K562 (cell line): Measurements from ENCODE around the gene GZMA. TPM values are rescaled to one million over a fixed set of nuclear protein-coding genes. Genes with fewer than 3 reads are reported as not detected.

Experiments used
- ATAC-seq: fragments of 200-7000 bp; cut with Tn5 transposase; 3 replicates; pipeline ENCODE4 v1.9.1; 2020; ENCODE audit warnings: moderate library complexity
- BruUV-seq: library from RNA; stranded (reverse); fragments of 400-500 nt; replicated peaks from 2 replicates; lab custom pipeline; 2021; lab: Mats Ljungman, UMichigan
- CTCF ChIA-PET: fragments of 300-600 bp; formaldehyde crosslinking; extraction: SDS; loops from one replicate; lab custom pipeline; 2021; ENCODE audit warnings: low intra/inter-chr PET ratio; lab: Yijun Ruan, JAX
- POLR2A ChIA-PET: fragments of 300-600, 350-650 bp; sonication (Branson Sonifier 250); formaldehyde crosslinking; extraction: SDS; loops from one replicate; lab custom pipeline; 2021; ENCODE audit warnings: antibody characterized with exemption, inconsistent platforms; lab: Yijun Ruan, JAX
- DNase-seq, 4 experiments: peaks; one replicate each; pipeline versions ENCODE4 v3.0.0 to v3.0.0-alpha.2; 2011 to 2018; ENCODE audit warnings: low spot score in 3 of 4, mixed read lengths in 3 of 4; ENCODE audit errors: extremely low read depth in 1 of 4
- FAIRE-seq: peaks from 2 replicates; lab custom pipeline; 2011; peaks lifted over from hg19 to GRCh38; lab: Jason Lieb, UNC
- H2AFZ ChIP-seq: 2 replicates; pipeline ENCODE4 v1.6.0; 2011; ENCODE audit warnings: low read depth, low read length, control low read depth, inconsistent platforms
- H3K27ac ChIP-seq: fragments of 200-600 bp; 3 replicates; pipeline ENCODE4 v1.8.0; 2011; ENCODE audit warnings: low read depth, mild to moderate bottlenecking, control low read depth, inconsistent platforms, low read length, moderate library complexity, mixed read lengths; ENCODE audit errors: extremely low read depth
- H3K27me3 ChIP-seq, 2 experiments: fragments of 300-600 bp in 1 of 2; 2 replicates in 1 of 2; 3 replicates in 1 of 2; pipeline versions ENCODE4 v1.6.0 to v1.8.0; 2011; ENCODE audit warnings: inconsistent platforms in 2 of 2, low read length in 2 of 2, mild to moderate bottlenecking in 1 of 2, mixed read lengths in 1 of 2, moderate library complexity in 1 of 2; ENCODE audit not compliant: control insufficient read depth in 2 of 2, insufficient read depth in 2 of 2
- H3K36me3 ChIP-seq: fragments of 300-600 bp; 3 replicates; pipeline ENCODE4 v1.8.0; 2011; ENCODE audit warnings: mild to moderate bottlenecking, low read length, inconsistent platforms; ENCODE audit not compliant: control insufficient read depth, insufficient read depth
- H3K4me1 ChIP-seq, 2 experiments: fragments of 200-600 bp in 1 of 2; replicated peaks in 1 of 2; 2 replicates in 1 of 2; 3 replicates in 1 of 2; pipeline versions ENCODE4 v1.5.1 to v1.8.0; 2011; ENCODE audit warnings: inconsistent platforms in 2 of 2, low read length in 2 of 2, mild to moderate bottlenecking in 1 of 2, mixed read lengths in 1 of 2, moderate library complexity in 1 of 2; ENCODE audit not compliant: control insufficient read depth in 2 of 2, insufficient read depth in 2 of 2
- H3K4me2 ChIP-seq: 2 replicates; pipeline ENCODE4 v1.6.1; 2011; ENCODE audit warnings: low read length, control low read depth, inconsistent platforms, mixed read lengths; ENCODE audit not compliant: insufficient read depth
- H3K4me3 ChIP-seq: fragments of 200-600 bp; sonication (generic), shearing (Covaris generic); 2 replicates; pipeline ENCODE4 v1.5.1; 2016; ENCODE audit warnings: control low read depth, inconsistent platforms
- H3K79me2 ChIP-seq: fragments of 200-600 bp; 3 replicates; pipeline ENCODE4 v1.8.0; 2011; ENCODE audit warnings: low read length, inconsistent platforms; ENCODE audit not compliant: control insufficient read depth, insufficient read depth
- H3K9ac ChIP-seq, 2 experiments: 2 replicates each; pipeline versions ENCODE4 v1.6.0 to v1.6.1; 2011; ENCODE audit warnings: low read depth in 2 of 2, low read length in 2 of 2, control low read depth in 1 of 2, inconsistent platforms in 1 of 2, mild to moderate bottlenecking in 1 of 2, mixed read lengths in 1 of 2; ENCODE audit not compliant: insufficient read depth in 1 of 2
- H3K9me1 ChIP-seq: one replicate; pipeline ENCODE4 v1.6.0; 2011; ENCODE audit warnings: inconsistent platforms, mild to moderate bottlenecking, low read length, moderate library complexity; ENCODE audit not compliant: control insufficient read depth, insufficient read depth
- H3K9me3 ChIP-seq: replicated peaks from 2 replicates; pipeline ENCODE4 v1.5.1; 2011; ENCODE audit warnings: low read depth, low read length, inconsistent platforms; ENCODE audit not compliant: control insufficient read depth, insufficient read depth
- H4K20me1 ChIP-seq: replicated peaks from 2 replicates; pipeline ENCODE4 v1.6.1; 2011; ENCODE audit warnings: low read length, inconsistent platforms, mixed read lengths; ENCODE audit not compliant: control insufficient read depth, insufficient read depth
- ATF6 ChIP-seq: sonication (generic); formaldehyde crosslinking; IDR thresholded peaks from 2 replicates; pipeline ENCODE4 v1.4.0; 2020; ENCODE audit warnings: mild to moderate bottlenecking, missing genetic modification reagents
- E2F5 ChIP-seq: sonication (generic); formaldehyde crosslinking; IDR thresholded peaks from 2 replicates; pipeline ENCODE4 v1.8.0; 2022; ENCODE audit warnings: mild to moderate bottlenecking, missing genetic modification reagents
- E4F1 ChIP-seq: fragments of 250-450 bp; sonication (Bioruptor Pico); IDR thresholded peaks from 2 replicates; pipeline ENCODE4 v1.5.0; 2021; ENCODE audit warnings: mild to moderate bottlenecking, borderline replicate concordance
- ELF2 ChIP-seq: fragments of 250-450 bp; sonication (Bioruptor Pico); IDR thresholded peaks from 2 replicates; pipeline ENCODE4 v1.5.0; 2021; ENCODE audit warnings: mild to moderate bottlenecking
- FOXA1 ChIP-seq: fragments of 450-650 bp; IDR thresholded peaks from 2 replicates; pipeline ENCODE4 v1.6.1; 2016; ENCODE audit warnings: mild to moderate bottlenecking, borderline replicate concordance
- GABPB2 ChIP-seq: fragments of 250-450 bp; sonication (Bioruptor Pico); conservative IDR thresholded peaks from 2 replicates; pipeline ENCODE4 v1.5.1; 2021; ENCODE audit warnings: mild to moderate bottlenecking
- HSF4 ChIP-seq: fragments of 250-450 bp; sonication (Bioruptor Pico); IDR thresholded peaks from 2 replicates; pipeline ENCODE4 v2.1.2; 2022; ENCODE audit warnings: mild to moderate bottlenecking, moderate library complexity, borderline replicate concordance
- MAZ ChIP-seq, 2 experiments: fragments of 450-650 bp in 1 of 2; sonication (generic) in 1 of 2; formaldehyde crosslinking; IDR thresholded peaks in 1 of 2; conservative IDR thresholded peaks in 1 of 2; 2 replicates each; pipeline versions ENCODE4 v1.4.0 to v1.5.0; 2020; ENCODE audit warnings: mild to moderate bottlenecking in 1 of 2, missing genetic modification reagents in 1 of 2
- MED1 ChIP-seq: sonication (generic); formaldehyde crosslinking; IDR thresholded peaks from 2 replicates; pipeline ENCODE4 v1.8.1; 2023; ENCODE audit warnings: missing genetic modification reagents, borderline replicate concordance
- MTA1 ChIP-seq: fragments of 450-650 bp; IDR thresholded peaks from 2 replicates; pipeline ENCODE4 v1.6.1; 2017; ENCODE audit warnings: borderline replicate concordance
- NFYB ChIP-seq: IDR thresholded peaks from 2 replicates; pipeline ENCODE4 v1.6.1; 2011; ENCODE audit warnings: mild to moderate bottlenecking, moderate library complexity; ENCODE audit not compliant: insufficient read length; ENCODE audit errors: extremely low read depth
- SMAD3 ChIP-seq: fragments of 450-650 bp; formaldehyde crosslinking; conservative IDR thresholded peaks from 2 replicates; pipeline ENCODE4 v1.4.0; 2020; ENCODE audit warnings: mild to moderate bottlenecking
- YBX1 ChIP-seq: fragments of 450-650 bp; IDR thresholded peaks from 2 replicates; pipeline ENCODE4 v1.7.1; 2016; ENCODE audit warnings: mild to moderate bottlenecking
- ZFP36 ChIP-seq: fragments of 150-350 bp; IDR thresholded peaks from 2 replicates; pipeline ENCODE4 v1.6.1; 2018; ENCODE audit warnings: low read length, low read depth; ENCODE audit not compliant: partially characterized antibody
- ZNF280B ChIP-seq: fragments of 250-450 bp; sonication (Bioruptor Pico); IDR thresholded peaks from 2 replicates; pipeline ENCODE4 v1.5.1; 2021; ENCODE audit warnings: mild to moderate bottlenecking
- ZNF444 ChIP-seq: fragments of 250-450 bp; sonication (Bioruptor Pico); IDR thresholded peaks from 2 replicates; pipeline ENCODE4 v1.4.0; 2020; ENCODE audit warnings: mild to moderate bottlenecking, moderate library complexity
- WGBS: fragments of 100-300 bp; shearing (Covaris generic); methylation state at CpG from one replicate; pipeline ENCODE4 v1.1.6; 2016; ENCODE audit warnings: low coverage, mixed read lengths; ENCODE audit not compliant: insufficient coverage; ENCODE audit errors: missing lambda C conversion rate; 5-methylcytosine and 5-hydroxymethylcytosine counted together
- in situ Hi-C: fragments of 300-500 bp; cut with MboI; formaldehyde crosslinking; loops from 4 replicates; pipeline ENCODE4 v1.15.0; 2018; ENCODE audit warnings: inconsistent platforms, mixed read lengths
- intact Hi-C: fragments of 100-400 bp; cut with micrococcal nuclease; formaldehyde crosslinking; loops from 2 replicates; pipeline ENCODE4 v1.14.2; 2022
- polyA plus RNA-seq, 8 experiments: library from polyadenylated mRNA; depleted of rRNA in 4 of 8; stranded (reverse) in 5 of 8; unstranded in 3 of 8; fragments of >200 nt; fragmentation: Nextera tagmentation in 2 of 8; fragmentation: Illumina TruSeq in 1 of 8; extraction: Ambion mirVana in 2 of 8; extraction: Trizol in 1 of 8; gene quantifications; 2 replicates each; pipeline versions ENCODE4 v1.2.1 to v1.2.3, GENCODE V29; 2011 to 2014; ENCODE audit warnings: inconsistent platforms in 1 of 8, missing spikeins in 1 of 8
- total RNA-seq, 7 experiments: library from RNA; depleted of rRNA in 6 of 7; stranded (reverse); fragments of >200 nt in 6 of 7; fragmentation: Illumina TruSeq in 2 of 7; extraction: Trizol in 2 of 7; gene quantifications; 2 replicates each; pipeline versions ENCODE4 v1.2.1 to v1.2.3, GENCODE V29; 2011 to 2021; ENCODE audit warnings: low replicate concordance in 1 of 7

GZMA gene
- total and polyA plus RNA-seq, 9 of the 15 experiments (the other 6 are each of a cell fraction or from before 2014, with no cell fraction given): not detected

GRCh38 chr5:55143624-55144023, 41.2 kb downstream of the GZMA start:
- POLR2A ChIA-PET: interaction anchor here (0.6 kb wide), 1 partner anchor 19 kb away, joined by 3 read pairs; no protein-coding TSS in a partner anchor

More at GRCh38 chr5:55143624-55144023, 41.2 kb downstream of the GZMA start:
- no peaks in the 10 kb centered on the region for H4K20me1 ChIP-seq
- 0% methylated on average over 4 of the region's 4 CpGs for WGBS
- FAIRE-seq (no peak), ATAC-seq (no peak), DNase-seq (no peak)
- H3K9me3 ChIP-seq: no peaks in the 10 kb centered on the region
- CTCF ChIA-PET: no interaction called here
- no peaks in the 10 kb centered on the region for H3K36me3 ChIP-seq
- H2AFZ ChIP-seq: no peak overlapping the region
- intact Hi-C loops: no loop called here
- no peaks in the 10 kb centered on the region for H3K9me1 ChIP-seq
- no peak overlapping the region for H3K4me3 ChIP-seq
- in situ Hi-C loops: no loop called here
- no peak overlapping the region for H3K4me2 ChIP-seq
- TF ChIP-seq ZFP36: no peak
- TF ChIP-seq GABPB2: no peak
- no peak for TF ChIP-seq FOXA1
- TF ChIP-seq ZNF444 (CRISPR knock-in tag): no peak
- no peak for TF ChIP-seq NFYB
- no peak for TF ChIP-seq YBX1
- no peak for TF ChIP-seq ATF6 (CRISPR knock-in tag)
- no peak for TF ChIP-seq ZNF280B
- TF ChIP-seq E4F1: no peak
- TF ChIP-seq ELF2 (CRISPR knock-in tag): no peak
- no peak for TF ChIP-seq MAZ (CRISPR knock-in tag; conservative IDR thresholded peaks at IDR 0.05 in 1 of 2, IDR thresholded peaks at IDR 0.05 in 1 of 2)
- TF ChIP-seq SMAD3 (CRISPR knock-in tag): no peak
- no peak for TF ChIP-seq MTA1
- TF ChIP-seq E2F5 (CRISPR knock-in tag): no peak
- TF ChIP-seq MED1 (CRISPR knock-in tag): no peak
- no peak for TF ChIP-seq HSF4 (CRISPR knock-in tag)
- no TSS peak for BruUV-seq
- H3K4me1 ChIP-seq: no peaks in the 10 kb centered on the region
- peaks cover under 1 to 4% of the 10 kb centered on the region in 2 experiments; a peak in 2 of 5 replicates for H3K27me3 ChIP-seq
- no peaks in the 10 kb centered on the region for H3K79me2 ChIP-seq
- no peak overlapping the region for H3K27ac ChIP-seq
- no peak overlapping the region for H3K9ac ChIP-seq
